Endothelial cell of umbilical vein (primary cell): ENCODE data around the gene ENTREP1. TPM values are rescaled to one million over a fixed set of nuclear protein-coding genes. Genes with fewer than 3 reads are reported as not detected.

Experiments
- BruUV-seq: library from RNA; stranded (reverse); fragments of 400-500 nt; replicated peaks from 2 replicates; lab custom pipeline; 2021; lab: Mats Ljungman, UMichigan
- CTCF ChIA-PET: fragments of 300-600, 350-600 bp; sonication (Branson Sonifier 250); formaldehyde crosslinking; loops from one replicate; lab custom pipeline; 2021; ENCODE audit warnings: antibody characterized with exemption, inconsistent platforms; lab: Charles Lee
- POLR2A ChIA-PET: fragments of 300-600, 350-600 bp; sonication (Branson Sonifier 250); formaldehyde crosslinking; loops from one replicate; lab custom pipeline; 2021; ENCODE audit warnings: antibody characterized with exemption, inconsistent platforms; lab: Charles Lee
- DNase-seq: peaks from one replicate; pipeline ENCODE4 v3.0.0-alpha.2; 2011; ENCODE audit warnings: low read depth, low spot score
- FAIRE-seq: peaks from 2 replicates; lab custom pipeline; 2011; peaks lifted over from hg19 to GRCh38; lab: Jason Lieb, UNC
- H2AFZ ChIP-seq: 2 replicates; pipeline ENCODE4 v1.6.0; 2012; ENCODE audit warnings: low read depth, low read length, control low read depth, inconsistent platforms
- H3K27ac ChIP-seq: 2 replicates; pipeline ENCODE4 v1.5.1; 2011; ENCODE audit warnings: low read depth, mild to moderate bottlenecking, control low read depth, low read length, moderate library complexity; ENCODE audit not compliant: insufficient read depth
- H3K27me3 ChIP-seq, 2 experiments: 2 replicates each; pipeline versions ENCODE4 v1.6.0 to v1.6.1; 2011; ENCODE audit warnings: low read length in 2 of 2, mixed read lengths in 1 of 2; ENCODE audit not compliant: control insufficient read depth in 2 of 2, insufficient read depth in 2 of 2
- H3K36me3 ChIP-seq, 2 experiments: 2 replicates in 1 of 2; 3 replicates in 1 of 2; pipeline ENCODE4 v1.5.1; 2011; ENCODE audit warnings: low read length in 2 of 2, mild to moderate bottlenecking in 1 of 2, moderate library complexity in 1 of 2; ENCODE audit not compliant: control insufficient read depth in 2 of 2, insufficient read depth in 2 of 2; ENCODE audit errors: extremely low read depth in 1 of 2
- H3K4me1 ChIP-seq: 3 replicates; pipeline ENCODE4 v1.5.1; 2011; ENCODE audit warnings: mild to moderate bottlenecking, low read length; ENCODE audit not compliant: control insufficient read depth, insufficient read depth; ENCODE audit errors: extremely low read depth
- H3K4me2 ChIP-seq: 2 replicates; pipeline ENCODE4 v1.6.1; 2011; ENCODE audit warnings: low read length, control low read depth, mixed read lengths; ENCODE audit not compliant: insufficient read depth
- H3K4me3 ChIP-seq, 3 experiments: fragments of 200-600 bp in 1 of 3; sonication (generic), shearing (Covaris generic) in 1 of 3; replicated peaks in 1 of 3; 2 replicates each; pipeline ENCODE4 v1.5.1; 2011 to 2016; ENCODE audit warnings: control low read depth in 3 of 3, low read length in 3 of 3, mild to moderate bottlenecking in 2 of 3, inconsistent platforms in 1 of 3, low read depth in 1 of 3, moderate library complexity in 1 of 3; ENCODE audit not compliant: insufficient read depth in 1 of 3
- H3K79me2 ChIP-seq: 2 replicates; pipeline ENCODE4 v1.6.0; 2012; ENCODE audit warnings: low read length, inconsistent platforms; ENCODE audit not compliant: control insufficient read depth, insufficient read depth
- H3K9ac ChIP-seq: replicated peaks from 2 replicates; pipeline ENCODE3; 2011; ENCODE audit warnings: low read length, control low read depth; ENCODE audit not compliant: insufficient read depth; ENCODE audit errors: extremely low read depth
- H3K9me1 ChIP-seq: replicated peaks from 3 replicates; pipeline ENCODE4 v1.6.0; 2011; ENCODE audit warnings: mild to moderate bottlenecking, low read length; ENCODE audit not compliant: control insufficient read depth, insufficient read depth; ENCODE audit errors: extremely low read depth
- H3K9me3 ChIP-seq: replicated peaks from 2 replicates; pipeline ENCODE4 v1.5.1; 2012; ENCODE audit warnings: low read length, inconsistent platforms; ENCODE audit not compliant: control insufficient read depth, insufficient read depth
- H4K20me1 ChIP-seq: replicated peaks from 2 replicates; pipeline ENCODE3; 2011; ENCODE audit warnings: mild to moderate bottlenecking, low read length; ENCODE audit not compliant: control insufficient read depth, insufficient read depth; ENCODE audit errors: extremely low read depth
- CTCF ChIP-seq, 2 donors: IDR thresholded peaks; 1 replicate in 1 of 2; 2 replicates in 1 of 2; pipeline ENCODE4 v1.5.1; 2011; ENCODE audit warnings: low read length in 2 of 2, mild to moderate bottlenecking in 2 of 2, moderate library complexity in 2 of 2, control low read depth in 1 of 2, inconsistent platforms in 1 of 2, low read depth in 1 of 2; ENCODE audit not compliant: insufficient read depth in 1 of 2; ENCODE audit errors: extremely low read depth in 1 of 2
- EZH2 ChIP-seq: IDR thresholded peaks from 2 replicates; pipeline ENCODE4 v1.6.1; 2012; ENCODE audit warnings: borderline replicate concordance, low read depth, mild to moderate bottlenecking, moderate library complexity, low read length, inconsistent platforms; ENCODE audit not compliant: severe bottlenecking
- FOS ChIP-seq: IDR thresholded peaks from 2 replicates; pipeline ENCODE4 v1.6.1; 2011; ENCODE audit warnings: mild to moderate bottlenecking, low read length, moderate library complexity, borderline replicate concordance; ENCODE audit not compliant: insufficient read depth
- JUN ChIP-seq: IDR thresholded peaks from 2 replicates; pipeline ENCODE4 v1.6.1; 2011; ENCODE audit warnings: borderline replicate concordance, low read depth; ENCODE audit not compliant: insufficient read length, insufficient read depth
- MAX ChIP-seq: IDR thresholded peaks from 2 replicates; pipeline ENCODE4 v1.6.1; 2011; ENCODE audit not compliant: insufficient read depth, insufficient read length
- MYC ChIP-seq: IDR thresholded peaks from one replicate; pipeline ENCODE4 v1.6.1; 2011; ENCODE audit warnings: mild to moderate bottlenecking, low read depth, low read length
- POLR2A ChIP-seq: IDR thresholded peaks from 2 replicates; pipeline ENCODE4 v1.6.1; 2012; ENCODE audit warnings: low read depth, mild to moderate bottlenecking, control low read depth, low read length
- POLR2AphosphoS5 ChIP-seq: IDR thresholded peaks from 2 replicates; pipeline ENCODE4 v1.6.1; 2012; ENCODE audit warnings: low read depth, mild to moderate bottlenecking, control low read depth, low read length, moderate library complexity; ENCODE audit not compliant: insufficient read depth
- dilution Hi-C: fragments of 300-500 bp; cut with MboI; formaldehyde crosslinking; loops from one replicate; pipeline ENCODE4 v1.15.0; 2019; ENCODE audit warnings: low sequenced_read_pairs; ENCODE audit not compliant: extremely low pct_ligation_motif_present
- intact Hi-C: fragments of 100-400 bp; cut with micrococcal nuclease; formaldehyde crosslinking; loops from one replicate; pipeline ENCODE4 v1.10.0; 2022
- polyA plus RNA-seq, 4 experiments: library from polyadenylated mRNA; depleted of rRNA in 3 of 4; stranded (reverse) in 3 of 4; unstranded in 1 of 4; fragments of >200 nt; gene quantifications; 2 replicates each; pipeline versions ENCODE4 v1.2.1 to v1.2.3, GENCODE V29; 2011 to 2012; ENCODE audit warnings: missing spikeins in 1 of 4
- total RNA-seq: library from RNA; stranded (reverse); gene quantifications from 2 replicates; pipeline ENCODE4 v1.2.3, GENCODE V29; 2021

Gene ENTREP1
- total and polyA plus RNA-seq, 2 donors (not counting 3 experiments of a cell fraction or from before 2014, with no cell fraction given) = 7.1 to 13.5 TPM

GRCh38 chr9:69364510-69365150 lies 39.6 kb downstream of the ENTREP1 start:
- no peak overlapping the region for H3K27ac ChIP-seq
- ChIA-PET POLR2A (no interaction called here), CTCF (interaction anchor here (1.1 kb wide), 1 partner anchor 50 kb away, joined by 3 read pairs; no protein-coding TSS in a partner anchor)
- dilution Hi-C loops (no loop called here), intact Hi-C loops (no loop called here)
- no peak overlapping the region for H3K4me2 ChIP-seq
- H3K9me1 ChIP-seq = no peaks in the 10 kb centered on the region
- FAIRE-seq = no peak
- H3K36me3 ChIP-seq = no peaks in the 10 kb centered on the region
- no peaks in the 10 kb centered on the region for H3K79me2 ChIP-seq
- H3K9me3 ChIP-seq = no peaks in the 10 kb centered on the region
- H4K20me1 ChIP-seq = no peaks in the 10 kb centered on the region
- no peak overlapping the region for H3K9ac ChIP-seq
- no peak for DNase-seq
- BruUV-seq = no TSS peak
- H2AFZ ChIP-seq = no peak overlapping the region
- TF ChIP-seq POLR2AphosphoS5 = no peak
- no peak for TF ChIP-seq FOS
- no peak for TF ChIP-seq MYC
- TF ChIP-seq CTCF (IDR thresholded peaks at IDR 0.05; ENCODE audit: extremely low read depth in 1 of 2, insufficient read depth in 1 of 2, low read depth in 1 of 2, low read length in 2 of 2) = no peak
- no peak for TF ChIP-seq JUN
- no peak for TF ChIP-seq MAX
- no peak for TF ChIP-seq EZH2
- no peak for TF ChIP-seq POLR2A
- H3K4me3 ChIP-seq = no peak overlapping the region
- peaks cover 0 to 4% of the 10 kb centered on the region in 2 experiments for H3K27me3 ChIP-seq
- no peaks in the 10 kb centered on the region for H3K4me1 ChIP-seq
